H9 (cell line): ENCODE measurements around the gene MADCAM1. TPM values are rescaled to one million over a fixed set of nuclear protein-coding genes. Genes with fewer than 3 reads are reported as not detected.

ENCODE experiments used
- DNase-seq: peaks from one replicate; pipeline ENCODE4 v3.0.0-alpha.2; 2017
- H2AFZ ChIP-seq: one replicate; pipeline ENCODE4 v1.6.1; 2013; ENCODE audit warnings: mild to moderate bottlenecking, low read length, control low read depth, moderate library complexity
- H2AK5ac ChIP-seq: 2 replicates; pipeline ENCODE4 v1.6.1; 2013; ENCODE audit warnings: low read length, control low read depth, mixed read lengths; ENCODE audit not compliant: insufficient read length
- H2BK120ac ChIP-seq: one replicate; pipeline ENCODE4 v1.6.1; 2013; ENCODE audit warnings: low read depth, mild to moderate bottlenecking, low read length, control low read depth, inconsistent platforms; ENCODE audit not compliant: poor library complexity, severe bottlenecking
- H2BK12ac ChIP-seq: 2 replicates; pipeline ENCODE4 v1.6.1; 2013; ENCODE audit warnings: low read length, control low read depth, mixed read lengths, low read depth; ENCODE audit not compliant: insufficient read length
- H2BK15ac ChIP-seq: 2 replicates; pipeline ENCODE4 v1.6.1; 2013; ENCODE audit warnings: low read depth, low read length, control low read depth
- H2BK20ac ChIP-seq: one replicate; pipeline ENCODE4 v1.6.1; 2013; ENCODE audit warnings: low read depth, mild to moderate bottlenecking, low read length, control low read depth, inconsistent platforms; ENCODE audit not compliant: poor library complexity, severe bottlenecking
- H2BK5ac ChIP-seq: 2 replicates; pipeline ENCODE4 v1.6.1; 2013; ENCODE audit warnings: low read length, control low read depth, mixed read lengths; ENCODE audit not compliant: insufficient read length
- H3K14ac ChIP-seq: 2 replicates; pipeline ENCODE4 v1.6.1; 2013; ENCODE audit warnings: low read length, control low read depth; ENCODE audit not compliant: insufficient read depth
- H3K18ac ChIP-seq: 2 replicates; pipeline ENCODE4 v1.6.1; 2013; ENCODE audit warnings: low read depth, mild to moderate bottlenecking, mixed read lengths, low read length, control low read depth; ENCODE audit not compliant: insufficient read length
- H3K23ac ChIP-seq: 2 replicates; pipeline ENCODE4 v1.6.1; 2013; ENCODE audit warnings: low read length, control low read depth, mixed read lengths, low read depth; ENCODE audit not compliant: insufficient read length
- H3K23me2 ChIP-seq: 2 replicates; pipeline ENCODE4 v1.6.1; 2013; ENCODE audit warnings: low read depth, mild to moderate bottlenecking, mixed read lengths, low read length, control low read depth; ENCODE audit not compliant: insufficient read length, poor library complexity, severe bottlenecking
- H3K27ac ChIP-seq: 2 replicates; pipeline ENCODE4 v1.5.1; 2013; ENCODE audit warnings: low read length, control low read depth, mixed read lengths, low read depth; ENCODE audit not compliant: insufficient read length
- H3K27me3 ChIP-seq: 2 replicates; pipeline ENCODE4 v1.6.1; 2013; ENCODE audit warnings: low read length, control low read depth, inconsistent platforms; ENCODE audit not compliant: insufficient read depth
- H3K4ac ChIP-seq: 2 replicates; pipeline ENCODE4 v1.6.1; 2013; ENCODE audit warnings: low read depth, mild to moderate bottlenecking, control low read depth, inconsistent platforms, low read length, moderate library complexity
- H3K4me1 ChIP-seq: 2 replicates; pipeline ENCODE4 v1.6.1; 2013; ENCODE audit warnings: low read length, control low read depth, inconsistent platforms; ENCODE audit not compliant: insufficient read depth
- H3K4me2 ChIP-seq: 2 replicates; pipeline ENCODE4 v1.6.1; 2013; ENCODE audit warnings: low read length, control low read depth, mixed read lengths; ENCODE audit not compliant: insufficient read length, insufficient read depth
- H3K56ac ChIP-seq: 2 replicates; pipeline ENCODE4 v1.6.1; 2013; ENCODE audit warnings: low read depth, mild to moderate bottlenecking, mixed read lengths, low read length, control low read depth; ENCODE audit not compliant: insufficient read length
- H3K79me1 ChIP-seq: 2 replicates; pipeline ENCODE4 v1.6.1; 2013; ENCODE audit warnings: low read depth, mild to moderate bottlenecking, moderate library complexity, low read length, control low read depth, inconsistent platforms; ENCODE audit not compliant: insufficient read depth, poor library complexity, severe bottlenecking
- H3K79me2 ChIP-seq: 2 replicates; pipeline ENCODE4 v1.6.1; 2013; ENCODE audit warnings: low read length, control low read depth, inconsistent platforms; ENCODE audit not compliant: insufficient read depth
- H3K9ac ChIP-seq: 2 replicates; pipeline ENCODE4 v1.6.1; 2013; ENCODE audit warnings: low read length, control low read depth, mixed read lengths; ENCODE audit not compliant: insufficient read length; ENCODE audit errors: extremely low read depth
- H3K9me3 ChIP-seq: one replicate; pipeline ENCODE4 v1.6.1; 2013; ENCODE audit warnings: low read depth, low read length, inconsistent platforms; ENCODE audit not compliant: control insufficient read depth
- H3T11ph ChIP-seq: one replicate; pipeline ENCODE4 v1.6.1; 2013; ENCODE audit warnings: mild to moderate bottlenecking, low read length, control low read depth, inconsistent platforms
- H4K20me1 ChIP-seq: one replicate; pipeline ENCODE4 v1.6.1; 2013; ENCODE audit not compliant: control insufficient read depth, insufficient read length, insufficient read depth
- H4K5ac ChIP-seq: 2 replicates; pipeline ENCODE4 v1.6.1; 2013; ENCODE audit warnings: low read depth, mild to moderate bottlenecking, mixed read lengths, low read length, control low read depth; ENCODE audit not compliant: insufficient read length
- H4K8ac ChIP-seq: replicated peaks from 2 replicates; pipeline ENCODE4 v1.6.1; 2013; ENCODE audit warnings: low read length, control low read depth, mixed read lengths, low read depth; ENCODE audit not compliant: insufficient read length
- H4K91ac ChIP-seq: 2 replicates; pipeline ENCODE4 v1.6.1; 2013; ENCODE audit warnings: low read depth, mild to moderate bottlenecking, moderate library complexity, mixed read lengths, low read length, control low read depth; ENCODE audit not compliant: insufficient read length
- H3K27ac Mint-ChIP-seq, 3 experiments: 2 replicates in 2 of 3; 3 replicates in 1 of 3; pipeline ENCODE4 v1.8.0; 2020 to 2021; ENCODE audit warnings: mixed read lengths in 3 of 3, mild to moderate bottlenecking in 1 of 3, moderate library complexity in 1 of 3
- H3K27me3 Mint-ChIP-seq: 2 replicates; pipeline ENCODE4 v1.8.0; 2021; ENCODE audit warnings: low read depth, mild to moderate bottlenecking, moderate library complexity, mixed read lengths
- H3K36me3 Mint-ChIP-seq, 3 experiments: 2 replicates in 2 of 3; 3 replicates in 1 of 3; pipeline ENCODE4 v1.8.0; 2020 to 2021; ENCODE audit warnings: low read depth in 3 of 3, mixed read lengths in 3 of 3; ENCODE audit not compliant: insufficient read depth in 1 of 3
- H3K4me1 Mint-ChIP-seq, 2 experiments: 2 replicates each; pipeline ENCODE4 v1.8.0; 2020; ENCODE audit warnings: mixed read lengths in 2 of 2
- H3K4me3 Mint-ChIP-seq, 2 experiments: 2 replicates in 1 of 2; 3 replicates in 1 of 2; pipeline ENCODE4 v1.8.0; 2020 to 2021; ENCODE audit warnings: mild to moderate bottlenecking in 2 of 2, mixed read lengths in 2 of 2, moderate library complexity in 1 of 2
- H3K9me3 Mint-ChIP-seq, 2 experiments: 2 replicates in 1 of 2; 3 replicates in 1 of 2; pipeline ENCODE4 v1.8.0; 2020; ENCODE audit warnings: mild to moderate bottlenecking in 2 of 2, mixed read lengths in 2 of 2, moderate library complexity in 1 of 2
- WGBS: extraction: QIAGEN DNeasy Blood & Tissue Kit; methylation state at CpG from one replicate; pipeline ENCODE4 v1.1.7; 2013; ENCODE audit warnings: missing lambda C conversion rate, low lambda C conversion rate, mixed read lengths; ENCODE audit not compliant: insufficient read length; ENCODE audit errors: extremely low coverage; 5-methylcytosine and 5-hydroxymethylcytosine counted together
- total RNA-seq: library from RNA; stranded (reverse); gene quantifications from 2 replicates; pipeline ENCODE4 v1.2.1, GENCODE V29; 2021
- TF ChIP-seq, protein P1 (sequence below): fragments of 200-600 bp; sonication (generic); conservative IDR thresholded peaks from 3 replicates; pipeline ENCODE4 v1.8.0; 2021; ENCODE audit warnings: antibody characterized with exemption, mild to moderate bottlenecking

The MADCAM1 gene
- total RNA-seq, 1 experiment from 2014 or later, result 1.2 TPM

DNA sequence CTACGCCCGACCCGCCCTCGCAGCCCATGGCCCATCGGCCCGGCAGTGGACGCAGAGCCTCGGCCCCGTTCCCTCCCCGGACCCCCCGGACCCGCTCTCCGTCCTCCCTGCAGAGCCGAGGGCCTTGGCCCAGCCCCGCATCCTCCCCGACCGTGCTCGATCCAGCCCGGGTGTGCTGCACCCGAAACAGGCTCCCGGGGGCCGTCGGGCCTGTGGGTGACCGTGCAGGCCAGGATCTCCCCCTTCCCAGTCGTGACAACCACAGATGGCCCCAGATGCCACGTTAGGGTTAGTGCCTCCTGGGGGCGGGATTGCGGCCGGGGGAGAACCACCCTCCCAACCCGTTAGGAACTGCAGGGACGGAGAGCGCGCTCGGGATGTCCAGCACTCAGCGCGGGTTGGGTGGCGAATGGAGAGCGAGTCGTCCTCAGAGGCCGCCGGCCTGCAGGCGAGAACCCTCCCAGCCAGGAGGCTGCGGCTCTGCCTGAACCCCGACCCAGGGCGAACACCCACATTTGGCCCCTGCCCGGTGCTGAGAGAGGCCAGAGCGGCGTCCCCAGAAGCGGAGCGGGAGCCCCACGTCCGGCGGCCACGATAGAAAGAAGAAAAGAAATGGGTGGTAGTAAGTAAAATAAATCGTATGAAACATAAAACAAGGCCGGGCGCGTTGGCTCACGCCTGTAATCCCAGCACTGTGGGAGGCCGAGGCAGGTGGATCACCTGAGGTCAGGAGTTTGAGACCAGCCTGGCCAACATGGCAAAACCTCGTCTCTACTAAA, 6.7 kb upstream of the MADCAM1 start:
- no peaks in the 10 kb centered on the region for H3K79me1 ChIP-seq
- peaks cover 4% of the 10 kb centered on the region for H3K23me2 ChIP-seq
- H3K9ac ChIP-seq, result no peak overlapping the region
- H3K36me3 Mint-ChIP-seq, result no peaks in the 10 kb centered on the region
- H3K9me3 ChIP-seq, result no peaks in the 10 kb centered on the region
- no peak overlapping the region for H4K8ac ChIP-seq
- no peak overlapping the region for H2BK5ac ChIP-seq
- H2AK5ac ChIP-seq, result no peak overlapping the region
- H4K20me1 ChIP-seq, result peaks cover 4% of the 10 kb centered on the region
- no peaks in the 10 kb centered on the region for H3K27me3 ChIP-seq
- H3K23ac ChIP-seq, result no peak overlapping the region
- H2BK12ac ChIP-seq, result no peak overlapping the region
- peaks cover 3 to 4% of the 10 kb centered on the region in 2 experiments; a peak in 2 of 5 replicates for H3K9me3 Mint-ChIP-seq
- H3K27ac ChIP-seq, result no peak overlapping the region
- no peaks in the 10 kb centered on the region; the same call in 1 of the 2 replicates for H3K4me1 ChIP-seq
- H2BK15ac ChIP-seq, result no peak overlapping the region
- H3K14ac ChIP-seq, result no peak overlapping the region; the same call in 1 of the 2 replicates
- H2BK20ac ChIP-seq, result no peak overlapping the region
- H4K91ac ChIP-seq, result no peak overlapping the region
- H3K56ac ChIP-seq, result no peak overlapping the region
- TF ChIP-seq, protein P1, sequence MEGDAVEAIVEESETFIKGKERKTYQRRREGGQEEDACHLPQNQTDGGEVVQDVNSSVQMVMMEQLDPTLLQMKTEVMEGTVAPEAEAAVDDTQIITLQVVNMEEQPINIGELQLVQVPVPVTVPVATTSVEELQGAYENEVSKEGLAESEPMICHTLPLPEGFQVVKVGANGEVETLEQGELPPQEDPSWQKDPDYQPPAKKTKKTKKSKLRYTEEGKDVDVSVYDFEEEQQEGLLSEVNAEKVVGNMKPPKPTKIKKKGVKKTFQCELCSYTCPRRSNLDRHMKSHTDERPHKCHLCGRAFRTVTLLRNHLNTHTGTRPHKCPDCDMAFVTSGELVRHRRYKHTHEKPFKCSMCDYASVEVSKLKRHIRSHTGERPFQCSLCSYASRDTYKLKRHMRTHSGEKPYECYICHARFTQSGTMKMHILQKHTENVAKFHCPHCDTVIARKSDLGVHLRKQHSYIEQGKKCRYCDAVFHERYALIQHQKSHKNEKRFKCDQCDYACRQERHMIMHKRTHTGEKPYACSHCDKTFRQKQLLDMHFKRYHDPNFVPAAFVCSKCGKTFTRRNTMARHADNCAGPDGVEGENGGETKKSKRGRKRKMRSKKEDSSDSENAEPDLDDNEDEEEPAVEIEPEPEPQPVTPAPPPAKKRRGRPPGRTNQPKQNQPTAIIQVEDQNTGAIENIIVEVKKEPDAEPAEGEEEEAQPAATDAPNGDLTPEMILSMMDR, result no peak
- H3T11ph ChIP-seq, result no peak overlapping the region
- no peak overlapping the region for H3K18ac ChIP-seq
- H3K27me3 Mint-ChIP-seq, result peaks cover 19% of the 10 kb centered on the region
- H3K4me3 Mint-ChIP-seq, result peak overlapping the region; percentile 78 to 85
- H3K4me1 Mint-ChIP-seq, result peaks cover 16 to 35% of the 10 kb centered on the region in 2 experiments
- DNase-seq, result peak; percentile 64
- no CpG with 5 or more reads among the region's 61 CpGs for WGBS
- H3K79me2 ChIP-seq, result no peaks in the 10 kb centered on the region
- no peak overlapping the region for H3K4ac ChIP-seq
- peak overlapping the region in 2 of 3 experiments; percentile 62 to 68; a peak in 2 of 7 replicates for H3K27ac Mint-ChIP-seq
- no peak overlapping the region for H2BK120ac ChIP-seq
- no peak overlapping the region for H4K5ac ChIP-seq
- H2AFZ ChIP-seq, result no peak overlapping the region
- H3K4me2 ChIP-seq, result peak overlapping the region; percentile 10
